ENCODE measurements around the gene PCDH8. TPM values are rescaled to one million over a fixed set of nuclear protein-coding genes. Genes with fewer than 3 reads are reported as not detected.

Gene PCDH8
- polyA plus RNA-seq, 1 donor from 2014 or later: 2.4 TPM

- peaks cover 85% of the 10 kb centered on the region for H3K27me3 ChIP-seq (ENCODE audit: insufficient read depth, low read depth, low read length)
These were observed 6.0 kb downstream of the PCDH8 start for GRCh38 chr13:52842441-52842840.

GRCh38 chr13:52840066-52840465, 8.4 kb downstream of the PCDH8 start:
- TF ChIP-seq RAD21 (conservative IDR thresholded peaks at IDR 0.05) (no peak), EZH2 (IDR thresholded peaks at IDR 0.05; ENCODE audit: borderline replicate concordance, insufficient read depth, low read length, poor library complexity, severe bottlenecking) (no peak), POLR2AphosphoS5 (IDR thresholded peaks at IDR 0.05) (no peak), MXI1 (conservative IDR thresholded peaks at IDR 0.05; ENCODE audit: poor library complexity, severe bottlenecking) (no peak), EP300 (conservative IDR thresholded peaks at IDR 0.05; ENCODE audit: poor library complexity, severe bottlenecking) (no peak), CTCF (IDR thresholded peaks at IDR 0.05; ENCODE audit: poor library complexity, severe bottlenecking) (no peak)
- Histone ChIP-seq H3K4me2 (ENCODE audit: low read length) (no peak overlapping the region), H3F3A (ENCODE audit: insufficient read depth, low read length, poor library complexity, severe bottlenecking) (no peaks in the 10 kb centered on the region)

More at GRCh38 chr13:52842441-52842840, 6.0 kb downstream of the PCDH8 start:
- no peaks in the 10 kb centered on the region for H3F3A ChIP-seq (ENCODE audit: insufficient read depth, low read length, poor library complexity, severe bottlenecking)
- H3K79me2 ChIP-seq (replicated peaks; ENCODE audit: insufficient read depth, low read length): no peaks in the 10 kb centered on the region
- H3K9me3 ChIP-seq (ENCODE audit: low read length): peaks cover 9% of the 10 kb centered on the region
- TF ChIP-seq EP300 (conservative IDR thresholded peaks at IDR 0.05; ENCODE audit: poor library complexity, severe bottlenecking) (no peak), TAF1 (IDR thresholded peaks at IDR 0.05; ENCODE audit: low read depth) (no peak), SMC3 (conservative IDR thresholded peaks at IDR 0.05; ENCODE audit: poor library complexity) (no peak), EZH2 (IDR thresholded peaks at IDR 0.05; ENCODE audit: borderline replicate concordance, insufficient read depth, low read length, poor library complexity, severe bottlenecking) (no peak), POLR2AphosphoS5 (IDR thresholded peaks at IDR 0.05) (no peak), RAD21 (conservative IDR thresholded peaks at IDR 0.05) (no peak), CTCF (IDR thresholded peaks at IDR 0.05; ENCODE audit: poor library complexity, severe bottlenecking) (no peak), REST (IDR thresholded peaks at IDR 0.05; ENCODE audit: borderline replicate concordance) (no peak), MXI1 (conservative IDR thresholded peaks at IDR 0.05; ENCODE audit: poor library complexity, severe bottlenecking) (no peak)
- H3K36me3 ChIP-seq (ENCODE audit: insufficient read depth, low read length): no peaks in the 10 kb centered on the region
- H2AFZ ChIP-seq (ENCODE audit: low read depth, low read length): no peak overlapping the region
- H3K9ac ChIP-seq (ENCODE audit: low read length): no peak overlapping the region
- no peak overlapping the region for H3K27ac ChIP-seq (ENCODE audit: low read length)
- H3K4me3 ChIP-seq (ENCODE audit: low read length): no peak overlapping the region
- no peaks in the 10 kb centered on the region for H3K9me2 ChIP-seq (ENCODE audit: insufficient read depth, low read length)
- no peak overlapping the region for H3K4me2 ChIP-seq (ENCODE audit: low read length)
- no peaks in the 10 kb centered on the region for H4K20me1 ChIP-seq (ENCODE audit: insufficient read depth)

More at GRCh38 chr13:52840066-52840465, 8.4 kb downstream of the PCDH8 start:
- Histone ChIP-seq H3K79me2 (replicated peaks; ENCODE audit: insufficient read depth, low read length) (no peaks in the 10 kb centered on the region), H3K27ac (ENCODE audit: low read length) (no peak overlapping the region), H3K9ac (ENCODE audit: low read length) (no peak overlapping the region), H4K20me1 (ENCODE audit: insufficient read depth) (no peaks in the 10 kb centered on the region), H3K4me3 (ENCODE audit: low read length) (no peak overlapping the region), H2AFZ (ENCODE audit: low read depth, low read length) (no peak overlapping the region), H3K36me3 (ENCODE audit: insufficient read depth, low read length) (no peaks in the 10 kb centered on the region), H3K9me3 (ENCODE audit: low read length) (no peaks in the 10 kb centered on the region), H3K9me2 (ENCODE audit: insufficient read depth, low read length) (no peaks in the 10 kb centered on the region), H3K27me3 (ENCODE audit: insufficient read depth, low read depth, low read length) (peaks cover 61% of the 10 kb centered on the region)

All from neural cell (in vitro differentiated cells).